Activated naive CD4-positive, alpha-beta T cell treated with anti-CD3 and anti-CD28 coated beads for 36 hours (primary cell): ENCODE data around the gene ITGA8. TPM values are rescaled to one million over a fixed set of nuclear protein-coding genes. Genes with fewer than 3 reads are reported as not detected.
"Not testable (repeated sequence)": the region's sequence is repeated elsewhere in the genome, so short reads cannot be mapped to it uniquely, and the experiment has no call there.

Experiments used
- CTCF ChIA-PET: fragments of 350-600 bp; sonication (Branson Sonifier 250); formaldehyde crosslinking; loops from one replicate; lab custom pipeline; 2021; ENCODE audit warnings: antibody characterized with exemption; lab: Charles Lee
- DNase-seq: peaks from one replicate; pipeline ENCODE4 v3.0.0-alpha.2; 2020
- H3K27ac Mint-ChIP-seq: one replicate; pipeline ENCODE4 v1.8.0; 2021; ENCODE audit warnings: mild to moderate bottlenecking, mixed read lengths
- H3K27me3 Mint-ChIP-seq: one replicate; pipeline ENCODE4 v1.8.0; 2021; ENCODE audit warnings: low read depth, mixed read lengths
- H3K36me3 Mint-ChIP-seq: one replicate; pipeline ENCODE4 v1.8.0; 2021; ENCODE audit warnings: low read depth, mixed read lengths
- H3K4me1 Mint-ChIP-seq: one replicate; pipeline ENCODE4 v1.8.0; 2021; ENCODE audit warnings: low read depth, mixed read lengths
- H3K4me3 Mint-ChIP-seq: one replicate; pipeline ENCODE4 v1.8.0; 2021; ENCODE audit warnings: mild to moderate bottlenecking, moderate library complexity, mixed read lengths
- H3K9me3 Mint-ChIP-seq: one replicate; pipeline ENCODE4 v1.8.0; 2021; ENCODE audit warnings: mixed read lengths
- intact Hi-C: fragments of 100-400 bp; cut with micrococcal nuclease; formaldehyde crosslinking; loops from one replicate; pipeline ENCODE4 v1.15.1; 2023
- total RNA-seq, 2 experiments: library from RNA; stranded (reverse); gene quantifications; one replicate each; pipeline ENCODE4 v1.2.3, GENCODE V29; 2021

Gene ITGA8
- total RNA-seq, 2 experiments from 2014 or later = not detected

DNA sequence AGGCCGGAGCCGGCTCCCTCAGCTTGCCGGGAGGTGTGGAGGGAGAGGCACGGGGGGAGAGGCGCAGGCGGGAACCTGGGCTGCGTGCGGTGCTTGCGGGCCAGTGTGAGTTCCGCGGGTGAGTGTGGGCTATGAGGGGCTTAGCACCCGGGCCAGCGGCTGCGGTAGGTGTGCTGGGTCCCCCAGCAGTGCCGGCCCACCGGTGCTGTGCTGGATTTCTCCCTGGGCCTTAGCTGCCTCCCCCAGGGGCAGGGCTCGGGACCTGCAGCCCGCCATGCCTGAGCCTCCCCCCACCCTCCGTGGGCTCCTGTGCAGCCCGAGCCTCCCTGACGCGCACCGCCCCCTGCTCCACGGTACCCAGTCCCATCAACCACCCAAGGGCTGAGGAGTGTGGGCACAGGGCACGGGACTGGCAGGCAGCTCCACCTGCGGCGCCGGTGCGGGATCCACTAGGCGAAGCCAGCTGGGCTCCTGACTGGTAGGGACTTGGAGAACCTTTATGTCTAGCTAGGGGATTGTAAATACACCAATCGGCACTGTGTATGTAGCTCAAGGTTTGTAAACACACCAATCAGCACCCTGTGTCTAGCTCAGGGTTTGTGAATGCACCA, 184.7 kb downstream of the ITGA8 start:
- H3K4me1 Mint-ChIP-seq, H3K9me3 Mint-ChIP-seq, DNase-seq, H3K4me3 Mint-ChIP-seq, intact Hi-C loops, H3K27ac Mint-ChIP-seq, CTCF ChIA-PET, H3K27me3 Mint-ChIP-seq, H3K36me3 Mint-ChIP-seq: not testable (repeated sequence)

DNA sequence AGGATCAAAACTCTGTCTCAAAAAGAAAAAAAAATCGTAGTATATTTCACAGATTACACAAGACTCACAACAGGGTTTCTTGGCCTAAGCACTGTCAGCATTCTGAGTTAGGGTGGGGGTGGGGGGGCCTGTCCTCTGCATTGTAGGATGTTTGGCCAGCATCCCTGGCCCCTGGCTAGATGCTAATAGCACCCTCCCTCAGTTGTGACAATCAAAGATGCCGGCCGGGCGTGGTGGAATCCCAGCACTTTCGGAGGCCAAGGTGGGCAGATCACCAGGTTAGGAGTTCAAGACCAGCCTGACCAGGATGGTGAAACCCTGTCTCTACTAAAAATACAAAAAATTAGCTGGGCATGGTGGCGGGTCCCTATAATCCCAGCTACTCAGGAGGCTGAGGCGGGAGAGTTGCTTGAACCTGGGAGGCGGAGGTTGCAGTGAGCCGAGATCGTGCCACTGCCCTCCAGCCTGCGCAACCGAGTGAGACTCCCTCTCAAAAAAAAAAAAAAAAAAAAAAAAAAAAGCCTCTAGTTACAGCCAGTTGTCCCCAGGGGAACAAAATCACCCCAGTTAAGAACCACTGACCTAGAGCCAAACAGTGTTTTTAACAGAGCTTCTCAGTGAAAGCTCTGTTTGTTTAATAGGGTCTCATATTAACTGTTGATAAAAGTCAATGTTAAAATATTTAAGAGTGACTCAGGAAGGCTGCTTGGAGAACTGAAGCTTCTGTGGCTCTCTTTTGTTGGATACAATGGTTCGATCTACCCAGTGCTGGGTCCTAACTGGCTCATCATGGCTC, 187.6 kb downstream of the ITGA8 start:
- H3K9me3 Mint-ChIP-seq = no peaks in the 10 kb centered on the region
- H3K4me3 Mint-ChIP-seq = no peak overlapping the region
- H3K36me3 Mint-ChIP-seq = no peaks in the 10 kb centered on the region
- H3K27me3 Mint-ChIP-seq = peaks cover 8% of the 10 kb centered on the region
- no peak overlapping the region for H3K27ac Mint-ChIP-seq
- intact Hi-C loops = no loop called here
- no peaks in the 10 kb centered on the region for H3K4me1 Mint-ChIP-seq
- CTCF ChIA-PET = no interaction called here
- DNase-seq = no peak

DNA sequence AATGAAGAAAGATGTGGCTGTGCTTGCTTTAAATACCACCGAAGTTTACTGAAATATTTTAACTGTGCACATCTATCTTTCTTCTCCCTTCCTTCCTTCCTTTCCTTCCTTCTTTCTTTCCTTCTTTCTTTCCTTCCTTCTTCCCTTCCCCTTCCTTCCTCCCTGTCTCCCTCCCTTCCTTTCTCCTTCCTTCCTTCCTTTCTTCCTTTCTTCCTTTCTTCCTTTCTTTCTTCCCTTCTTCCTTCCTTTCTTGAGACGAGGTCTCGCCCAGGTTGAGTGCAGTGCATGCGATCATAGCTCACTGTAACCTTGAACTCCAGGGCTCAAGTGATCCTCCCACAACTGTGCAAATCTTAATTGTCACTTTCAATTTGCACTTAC, 190.9 kb downstream of the ITGA8 start:
- intact Hi-C loops = no loop called here
- H3K27me3 Mint-ChIP-seq = peaks cover 4% of the 10 kb centered on the region
- no peak for DNase-seq
- no peaks in the 10 kb centered on the region for H3K9me3 Mint-ChIP-seq
- H3K27ac Mint-ChIP-seq = no peak overlapping the region
- H3K36me3 Mint-ChIP-seq = no peaks in the 10 kb centered on the region
- no peak overlapping the region for H3K4me3 Mint-ChIP-seq
- CTCF ChIA-PET = no interaction called here
- no peaks in the 10 kb centered on the region for H3K4me1 Mint-ChIP-seq

DNA sequence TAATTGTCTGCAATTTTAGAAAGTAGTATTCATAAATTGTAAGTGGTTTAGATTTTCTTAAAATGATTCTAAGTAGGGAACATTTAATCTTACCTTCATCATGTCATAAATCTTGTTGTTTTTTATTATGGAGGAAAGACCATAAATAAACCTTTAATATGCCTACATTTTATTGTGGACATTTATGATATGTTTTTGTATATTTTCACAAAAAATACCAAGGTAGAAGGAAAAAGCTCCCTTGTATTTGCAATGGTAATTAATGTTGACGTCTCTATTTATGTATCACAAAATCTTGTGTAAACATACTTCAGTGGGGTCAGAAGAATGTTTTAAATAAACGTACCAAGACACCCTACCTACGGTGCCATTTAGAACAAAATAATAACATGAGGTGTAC, 193.0 kb downstream of the ITGA8 start:
- no peak for DNase-seq
- Mint-ChIP-seq H3K36me3 (no peaks in the 10 kb centered on the region), H3K4me1 (no peaks in the 10 kb centered on the region), H3K4me3 (no peak overlapping the region), H3K9me3 (no peaks in the 10 kb centered on the region), H3K27me3 (peaks cover 7% of the 10 kb centered on the region), H3K27ac (no peak overlapping the region)
- CTCF ChIA-PET = no interaction called here
- intact Hi-C loops = no loop called here

DNA sequence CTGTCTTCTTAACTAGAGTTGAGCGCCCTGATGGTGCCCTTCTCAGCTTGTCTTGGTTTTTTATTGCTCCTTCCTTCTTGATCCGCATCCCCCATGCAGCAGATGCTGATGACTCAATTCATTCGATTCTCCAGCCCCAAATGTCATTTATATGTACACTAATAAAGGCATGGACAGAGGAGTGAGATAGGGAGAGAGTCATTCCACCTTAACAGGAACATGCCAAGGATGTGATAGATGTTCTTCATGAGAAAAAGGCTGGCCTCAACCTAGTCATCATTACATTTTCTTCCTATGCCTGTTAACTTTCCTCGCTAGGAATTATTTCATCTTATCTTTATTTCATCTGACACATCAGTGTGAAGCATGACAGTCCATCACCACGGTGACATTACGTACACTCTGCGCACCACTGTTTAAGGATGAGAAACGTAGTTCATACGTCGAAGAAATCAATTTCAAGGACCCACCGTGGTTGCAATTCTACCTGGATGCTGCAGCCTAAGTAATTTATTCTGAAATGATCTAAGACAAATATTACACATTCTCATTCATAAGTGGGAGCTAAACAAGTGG, 198.3 kb downstream of the ITGA8 start:
- no peaks in the 10 kb centered on the region for H3K36me3 Mint-ChIP-seq
- H3K4me3 Mint-ChIP-seq = no peak overlapping the region
- H3K27me3 Mint-ChIP-seq = peaks cover 6% of the 10 kb centered on the region
- CTCF ChIA-PET = no interaction called here
- no peak for DNase-seq
- no peak overlapping the region for H3K27ac Mint-ChIP-seq
- intact Hi-C loops = no loop called here
- no peaks in the 10 kb centered on the region for H3K9me3 Mint-ChIP-seq
- H3K4me1 Mint-ChIP-seq = no peaks in the 10 kb centered on the region

DNA sequence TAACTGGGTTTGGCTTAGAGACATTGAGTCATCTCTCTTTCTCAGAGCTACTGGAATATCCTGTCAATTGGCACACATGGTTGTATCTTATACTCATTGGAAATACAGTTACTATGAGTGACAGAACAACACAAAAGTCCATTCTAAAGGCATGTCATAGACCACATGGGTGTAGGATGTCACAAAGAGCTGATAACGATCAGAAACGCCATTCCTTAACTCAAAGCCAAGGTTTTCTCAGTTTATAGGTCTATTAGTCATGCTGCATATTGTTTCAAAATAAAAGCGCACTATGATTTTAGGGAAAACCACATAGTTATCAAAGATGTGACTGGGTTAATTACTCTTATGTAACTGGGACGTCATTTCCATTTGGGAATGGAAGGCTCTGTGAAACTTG, 201.5 kb downstream of the ITGA8 start:
- intact Hi-C loops = no loop called here
- CTCF ChIA-PET = no interaction called here
- Mint-ChIP-seq H3K4me1 (no peaks in the 10 kb centered on the region), H3K27me3 (peaks cover 10% of the 10 kb centered on the region), H3K36me3 (no peaks in the 10 kb centered on the region), H3K9me3 (no peaks in the 10 kb centered on the region), H3K4me3 (no peak overlapping the region), H3K27ac (no peak overlapping the region)
- no peak for DNase-seq

DNA sequence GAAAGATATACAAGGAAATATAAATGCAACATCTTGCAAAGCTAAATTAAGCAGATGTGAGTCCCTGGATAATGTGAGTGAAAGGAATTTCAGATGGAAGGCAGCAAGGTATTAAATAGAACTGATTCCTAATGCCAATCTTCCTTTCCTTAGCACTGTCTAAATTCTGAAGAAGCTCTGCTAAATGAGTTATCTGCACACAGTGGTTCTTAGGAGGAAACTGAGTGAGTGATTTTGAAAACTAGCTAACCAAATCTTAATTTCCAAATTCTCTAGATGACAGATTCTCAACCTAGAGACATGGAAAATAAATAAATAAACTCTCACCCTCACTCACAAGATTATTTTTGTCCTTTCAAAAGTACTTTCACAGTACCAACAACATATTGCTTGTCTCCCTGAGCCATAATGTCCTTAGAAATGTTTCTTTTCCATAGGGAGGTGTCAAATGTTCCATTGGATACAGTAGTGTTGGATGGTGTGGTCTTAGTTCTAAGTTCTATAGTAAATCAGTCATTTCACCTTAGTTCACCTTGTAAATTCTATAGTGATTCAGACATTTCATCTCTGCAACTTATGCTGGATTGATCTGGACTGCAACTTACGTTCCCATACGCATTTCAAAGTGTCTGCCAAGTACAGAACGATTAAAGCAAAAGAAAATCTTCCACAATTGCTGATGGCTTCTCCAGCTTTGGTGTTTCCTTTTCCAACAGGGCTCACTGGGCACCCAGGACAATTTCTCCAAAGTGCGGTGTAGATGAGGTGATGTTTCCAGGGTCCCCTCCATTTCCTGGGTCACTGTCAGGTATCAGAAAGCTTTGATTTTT, 203.3 kb downstream of the ITGA8 start:
- no peaks in the 10 kb centered on the region for H3K36me3 Mint-ChIP-seq
- DNase-seq = no peak
- intact Hi-C loops = no loop called here
- H3K27me3 Mint-ChIP-seq = peaks cover 8% of the 10 kb centered on the region
- CTCF ChIA-PET = interaction anchor here (0.6 to 0.9 kb wide), 2 partner anchors 98 to 371 kb away, joined by 3 read pairs; no protein-coding TSS in a partner anchor
- no peaks in the 10 kb centered on the region for H3K4me1 Mint-ChIP-seq
- no peaks in the 10 kb centered on the region for H3K9me3 Mint-ChIP-seq
- no peak overlapping the region for H3K27ac Mint-ChIP-seq
- no peak overlapping the region for H3K4me3 Mint-ChIP-seq

DNA sequence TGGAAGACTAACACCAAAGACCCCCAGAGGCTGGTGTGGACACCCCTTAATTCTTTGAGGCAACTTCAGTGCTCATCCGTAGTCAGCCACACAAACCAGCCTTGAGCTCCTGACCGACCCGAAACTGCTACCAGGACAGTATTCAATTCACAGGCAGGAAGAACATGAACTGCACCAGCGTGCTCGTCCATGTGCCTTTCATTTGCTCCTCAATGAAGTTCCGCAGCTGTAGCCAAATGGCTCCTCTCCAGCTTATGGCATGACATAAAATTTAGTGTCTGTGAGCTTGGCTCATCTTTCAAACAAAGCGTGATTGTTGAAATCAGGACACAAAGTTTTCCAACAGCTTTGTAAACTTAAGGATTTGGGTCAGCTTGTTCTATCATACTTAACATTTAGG, 204.5 kb downstream of the ITGA8 start:
- CTCF ChIA-PET = interaction anchor here (0.6 kb wide), 1 partner anchor 11 kb away, joined by 3 read pairs; no protein-coding TSS in a partner anchor

DNA sequence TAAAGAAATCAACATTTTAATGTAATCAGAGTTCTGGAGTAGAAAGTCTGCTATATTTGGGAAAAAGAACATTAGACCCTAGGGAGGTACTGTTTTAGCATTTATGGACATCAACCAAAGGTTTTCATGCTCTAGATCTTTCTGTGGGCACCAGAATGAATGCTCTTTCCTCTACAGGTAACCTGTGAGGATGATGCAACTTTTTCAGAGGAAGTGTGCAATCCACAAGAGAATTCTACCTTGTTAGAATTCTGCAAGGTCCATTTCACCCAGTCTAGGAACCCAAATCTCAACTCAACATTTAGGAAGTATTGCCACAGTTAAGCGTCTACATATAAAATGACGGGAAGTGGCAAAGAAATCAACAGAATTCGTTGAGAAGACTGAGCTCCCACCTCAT, 208.8 kb downstream of the ITGA8 start:
- intact Hi-C loops = no loop called here
- CTCF ChIA-PET = no interaction called here
- Mint-ChIP-seq H3K27ac (no peak overlapping the region), H3K4me3 (no peak overlapping the region), H3K4me1 (no peaks in the 10 kb centered on the region), H3K36me3 (no peaks in the 10 kb centered on the region), H3K27me3 (peaks cover 25% of the 10 kb centered on the region), H3K9me3 (no peaks in the 10 kb centered on the region)
- DNase-seq = no peak

More for the DNA sequence above, 204.5 kb downstream of the ITGA8 start:
- Mint-ChIP-seq H3K4me1 (no peaks in the 10 kb centered on the region), H3K27me3 (peaks cover 12% of the 10 kb centered on the region), H3K36me3 (no peaks in the 10 kb centered on the region), H3K9me3 (no peaks in the 10 kb centered on the region), H3K27ac (no peak overlapping the region), H3K4me3 (no peak overlapping the region)
- no peak for DNase-seq
- intact Hi-C loops = no loop called here

DNA sequence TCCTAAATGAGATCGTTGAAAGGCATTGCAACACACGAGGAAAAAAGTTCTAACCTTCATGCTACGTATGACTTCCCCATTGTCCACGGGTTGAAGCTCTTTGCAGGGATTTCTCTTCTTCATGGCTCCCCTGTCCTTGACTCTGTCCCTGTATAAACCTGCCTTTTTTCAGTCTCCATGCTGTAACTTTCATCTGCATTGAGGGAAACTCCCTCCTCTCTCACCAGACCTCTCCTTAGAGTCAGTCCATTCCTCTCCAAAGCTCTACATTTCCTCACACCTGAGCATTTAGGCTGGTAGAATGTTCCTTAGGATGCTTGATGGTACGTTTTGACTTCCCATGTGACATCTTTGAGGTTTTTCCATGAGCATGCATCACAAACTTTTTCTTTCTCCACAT, 214.4 kb downstream of the ITGA8 start:
- CTCF ChIA-PET = no interaction called here
- no peaks in the 10 kb centered on the region for H3K9me3 Mint-ChIP-seq
- no peaks in the 10 kb centered on the region for H3K36me3 Mint-ChIP-seq
- no peak for DNase-seq
- H3K27ac Mint-ChIP-seq = no peak overlapping the region
- peaks cover 35% of the 10 kb centered on the region for H3K27me3 Mint-ChIP-seq
- H3K4me3 Mint-ChIP-seq = no peak overlapping the region
- intact Hi-C loops = no loop called here
- peaks cover 3% of the 10 kb centered on the region for H3K4me1 Mint-ChIP-seq

DNA sequence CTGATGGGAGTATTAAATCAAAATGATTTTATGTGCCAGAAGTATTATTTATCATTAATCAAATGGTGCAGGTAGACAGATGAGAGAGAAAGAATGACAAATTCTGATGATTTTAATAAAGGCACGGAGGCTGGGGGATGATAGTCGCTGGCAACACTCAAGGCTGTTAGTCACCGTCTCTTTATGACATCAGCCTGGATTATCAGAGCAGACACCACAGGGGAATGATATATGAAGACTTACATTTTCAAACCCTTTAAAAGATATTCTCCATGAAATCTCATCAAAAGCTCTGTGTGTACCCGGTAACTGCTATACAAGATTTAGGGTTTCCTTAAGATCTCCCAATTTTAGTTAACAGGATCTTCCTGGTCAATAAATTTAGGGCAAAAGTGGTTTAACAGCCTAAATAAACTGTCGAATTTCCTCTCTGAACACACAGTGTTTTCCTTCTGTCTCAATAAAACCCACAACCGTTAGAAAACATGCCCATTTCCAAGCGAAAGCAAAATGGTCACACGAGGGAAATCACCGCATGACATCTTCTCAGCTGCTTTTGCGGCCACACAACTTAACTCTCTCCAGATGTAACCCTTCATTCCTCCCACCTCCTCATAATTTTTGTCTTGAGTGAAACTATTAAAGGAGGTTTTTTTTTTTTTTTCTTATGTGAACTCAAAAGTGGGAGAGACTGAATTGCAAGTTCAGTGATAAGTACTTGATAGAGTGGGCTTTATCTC, 215.5 kb downstream of the ITGA8 start:
- Mint-ChIP-seq H3K27ac (no peak overlapping the region), H3K36me3 (no peaks in the 10 kb centered on the region), H3K9me3 (no peaks in the 10 kb centered on the region), H3K4me1 (peaks cover 3% of the 10 kb centered on the region), H3K4me3 (no peak overlapping the region), H3K27me3 (peaks cover 42% of the 10 kb centered on the region)
- DNase-seq = peak; percentile 10
- CTCF ChIA-PET = interaction anchor here (0.6 kb wide), 1 partner anchor 71 kb away, joined by 3 read pairs; no protein-coding TSS in a partner anchor
- intact Hi-C loops = no loop called here
